COLO668 (cell line): Measurements from ENCODE around the gene EIF4E1B.

Experiments used
- DNase-seq: peaks from one replicate; lab custom pipeline; 2025; ENCODE audit not compliant: unreplicated experiment; lab: John Stamatoyannopoulos, UW

Gene EIF4E1B

DNA sequence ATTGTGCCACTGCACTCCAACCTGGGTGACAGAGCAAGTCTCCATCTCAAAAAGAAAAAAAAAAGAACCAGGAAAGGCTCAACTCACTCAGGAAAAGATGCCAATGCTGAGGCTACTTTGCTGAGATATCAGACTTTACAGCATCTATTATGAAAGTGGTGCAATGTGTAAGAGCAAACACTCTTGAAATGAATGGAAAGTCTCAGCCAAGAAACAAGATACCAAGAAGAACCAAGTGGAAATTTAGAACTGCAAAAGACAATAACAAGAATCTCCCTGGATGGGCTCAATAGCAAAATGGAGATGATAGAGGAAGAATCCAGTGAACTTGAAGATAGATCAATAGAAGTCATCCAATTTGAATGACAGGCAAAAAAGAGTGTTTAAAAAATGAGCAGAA lies 54.5 kb downstream of the EIF4E1B start:
- DNase-seq, result no peak

DNA sequence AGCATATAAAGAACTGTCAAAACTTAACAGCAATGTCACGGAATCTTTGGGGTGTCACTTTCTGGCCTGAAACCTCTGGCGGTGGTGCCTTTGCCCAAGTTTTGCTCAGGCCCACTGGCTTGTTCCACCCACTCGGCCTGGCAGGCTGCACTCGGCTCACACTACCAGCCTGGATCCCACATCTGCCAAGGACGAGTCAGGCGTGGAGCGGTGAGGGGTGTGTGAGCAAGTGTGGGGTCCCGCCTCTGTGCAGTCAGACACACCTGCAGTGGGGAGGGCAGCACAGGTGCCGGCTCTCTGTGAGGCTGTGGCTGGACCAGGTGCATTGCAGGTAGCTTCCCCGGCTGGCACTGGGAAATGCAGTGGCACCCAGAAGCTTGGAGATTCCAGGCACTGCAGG lies 56.8 kb downstream of the EIF4E1B start:
- no peak for DNase-seq

DNA sequence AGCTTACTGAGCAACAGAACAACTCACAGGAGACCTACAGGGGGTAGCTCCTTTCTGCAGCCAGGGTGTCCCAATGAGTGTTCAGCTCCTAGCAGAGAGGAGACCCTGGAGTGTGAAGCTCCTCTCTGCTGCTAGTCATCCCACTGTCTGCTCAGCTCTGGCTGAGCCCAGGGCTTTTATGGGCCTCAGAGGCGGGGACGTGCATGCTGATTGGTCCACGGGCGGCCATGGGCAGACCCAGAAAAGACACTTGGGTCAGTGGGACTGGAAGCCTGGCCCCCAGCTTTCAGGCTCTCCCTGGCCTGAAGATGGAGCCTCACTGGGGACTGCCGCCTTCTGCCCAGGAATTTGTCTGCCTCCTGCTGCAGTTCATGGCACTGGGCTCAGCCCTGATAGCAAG lies 57.4 kb downstream of the EIF4E1B start:
- DNase-seq, result no peak

DNA sequence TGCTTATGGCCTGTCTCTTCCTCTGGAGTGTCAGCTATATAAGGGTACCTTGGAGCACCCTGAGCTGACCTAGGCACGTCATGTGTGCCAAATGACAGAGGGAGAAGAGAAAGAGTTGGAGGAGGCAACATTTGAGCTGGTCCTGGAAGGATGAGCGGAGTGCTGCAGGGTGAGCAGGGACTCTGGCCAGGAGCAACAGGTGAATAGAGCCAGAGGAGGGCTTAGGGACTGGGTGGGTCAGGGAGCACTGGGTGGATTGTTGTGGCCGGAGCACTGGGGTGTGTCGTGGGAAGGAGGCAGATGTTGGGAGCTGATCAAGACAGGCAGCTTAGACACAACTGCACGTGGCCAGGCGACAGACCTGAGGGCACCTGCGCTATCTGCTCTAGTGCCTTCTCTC lies 60.4 kb downstream of the EIF4E1B start:
- no peak for DNase-seq

DNA sequence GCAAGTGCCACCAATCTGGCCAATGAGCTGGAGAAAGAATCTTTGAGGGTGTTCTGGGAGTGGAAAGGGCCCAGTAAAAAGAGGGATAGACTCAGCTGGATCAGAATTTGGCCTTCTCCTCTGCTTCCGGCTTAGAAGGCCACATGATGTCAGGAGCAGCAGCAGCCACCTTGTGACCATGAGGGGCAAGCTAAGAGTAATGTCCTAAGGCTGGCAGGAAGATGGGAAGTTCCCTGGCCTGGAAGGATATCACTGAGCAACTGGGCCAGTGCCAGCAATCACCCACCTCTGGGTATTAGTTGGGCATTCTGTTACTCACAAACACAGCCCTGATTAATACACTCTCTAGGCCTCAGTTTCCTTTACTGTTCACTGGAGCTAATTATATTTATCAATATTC lies 61.0 kb downstream of the EIF4E1B start:
- DNase-seq, result no peak

DNA sequence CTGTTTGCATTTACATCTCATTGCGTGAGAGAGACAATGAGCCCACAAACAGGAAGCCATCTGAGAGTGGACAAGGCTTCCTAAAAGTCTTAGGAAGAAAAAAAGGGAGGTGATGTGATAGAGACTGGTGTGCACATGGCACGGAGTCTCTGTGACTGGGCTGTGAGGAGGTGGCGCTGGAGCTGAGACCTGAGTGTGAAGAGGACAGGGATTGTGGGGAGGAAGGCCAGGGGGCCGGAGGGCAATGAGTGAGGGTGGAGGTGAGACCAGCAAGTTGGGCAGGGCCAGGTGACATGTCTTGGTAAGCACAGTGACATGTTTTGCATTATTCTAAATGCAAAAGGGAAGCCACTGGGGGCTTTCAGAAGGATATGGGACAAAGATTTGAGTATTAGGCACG lies 61.9 kb downstream of the EIF4E1B start:
- DNase-seq, result no peak

DNA sequence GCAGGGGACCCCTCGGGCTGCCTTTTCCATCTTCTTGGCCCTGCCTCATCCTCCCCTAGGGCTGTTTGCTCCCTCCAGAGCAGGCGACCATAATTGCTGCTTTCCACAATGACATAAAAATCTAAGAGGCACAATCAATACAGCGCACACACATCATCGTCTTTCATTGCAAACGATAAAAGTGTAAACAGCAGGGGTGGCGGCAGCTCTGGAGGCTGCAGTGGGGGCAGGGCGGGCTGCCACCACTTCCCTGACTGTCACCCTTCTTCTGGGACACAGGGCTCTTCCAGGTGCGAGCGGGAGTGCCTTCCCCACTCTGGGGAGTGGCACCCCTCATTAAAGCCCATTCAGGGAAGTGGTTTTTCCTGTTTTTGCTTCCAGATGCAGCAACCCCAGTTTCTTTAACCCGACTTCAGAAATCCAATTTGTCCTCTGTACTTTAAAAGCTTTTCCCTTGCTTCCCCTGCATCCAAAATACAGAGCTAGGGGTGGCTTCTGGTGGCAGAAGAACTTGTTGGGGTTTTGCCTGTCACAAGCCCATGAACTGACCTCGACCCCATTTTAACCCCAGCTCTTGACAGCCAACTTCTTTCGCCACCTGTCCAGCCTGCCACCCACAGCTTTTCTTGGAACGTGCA lies 62.5 kb downstream of the EIF4E1B start:
- DNase-seq, result peak; percentile 67

DNA sequence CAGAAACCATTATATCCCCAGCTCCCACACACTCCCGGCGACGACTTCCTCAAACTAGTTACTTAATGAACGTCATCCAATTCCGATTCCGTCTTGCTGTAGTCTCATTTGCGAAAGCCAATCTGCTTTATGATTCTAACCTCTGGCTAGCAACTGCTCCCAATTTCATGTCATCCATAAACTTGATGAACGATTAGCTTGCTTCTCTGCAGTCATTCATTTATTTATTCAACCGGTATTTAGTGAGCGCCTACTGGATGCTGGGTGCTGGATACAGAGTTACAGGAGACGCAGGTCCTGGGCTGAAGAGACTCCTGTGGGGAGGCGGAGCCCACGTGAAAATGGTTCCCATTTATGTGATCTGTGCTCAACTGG lies 63.0 kb downstream of the EIF4E1B start:
- DNase-seq, result no peak

DNA sequence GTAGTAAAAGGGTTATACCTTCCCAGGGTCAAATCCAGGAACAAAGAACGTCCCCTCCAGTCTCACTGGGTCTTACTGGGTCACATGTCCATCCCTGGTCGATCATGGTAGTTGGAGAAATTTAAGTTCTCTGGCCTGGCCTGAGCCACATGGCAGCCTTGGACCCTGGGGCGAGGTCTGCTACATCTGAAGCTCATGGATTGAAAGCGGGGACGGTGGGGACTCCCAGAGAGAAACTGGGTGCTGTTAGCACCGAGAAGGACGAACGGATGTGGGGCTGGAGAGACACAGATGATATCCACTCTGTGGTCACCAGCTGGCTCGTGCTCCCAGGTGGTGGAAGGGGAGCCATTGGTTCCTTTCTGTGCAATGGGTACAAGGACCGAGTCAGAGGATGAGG lies 63.7 kb downstream of the EIF4E1B start:
- no peak for DNase-seq

DNA sequence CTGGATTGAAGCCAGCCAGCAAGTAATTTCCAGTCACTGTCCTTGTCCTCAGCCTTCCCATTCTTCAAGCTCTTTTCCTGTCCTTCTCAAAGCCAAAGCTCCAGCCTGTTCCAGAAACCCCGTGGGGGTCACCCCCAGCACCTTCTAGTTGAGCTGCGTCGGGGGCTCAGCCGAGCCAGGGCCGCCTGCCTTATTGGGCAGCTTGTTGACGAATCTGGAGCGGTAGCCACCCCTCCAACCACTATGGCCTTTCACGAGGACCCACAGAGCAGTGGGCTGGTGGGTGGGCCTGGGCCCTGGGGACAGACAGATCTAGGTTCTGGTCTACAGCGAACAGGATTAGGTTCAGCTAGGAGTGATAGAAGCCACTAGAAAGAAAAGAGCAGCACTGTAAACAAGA lies 64.2 kb downstream of the EIF4E1B start:
- DNase-seq, result no peak

DNA sequence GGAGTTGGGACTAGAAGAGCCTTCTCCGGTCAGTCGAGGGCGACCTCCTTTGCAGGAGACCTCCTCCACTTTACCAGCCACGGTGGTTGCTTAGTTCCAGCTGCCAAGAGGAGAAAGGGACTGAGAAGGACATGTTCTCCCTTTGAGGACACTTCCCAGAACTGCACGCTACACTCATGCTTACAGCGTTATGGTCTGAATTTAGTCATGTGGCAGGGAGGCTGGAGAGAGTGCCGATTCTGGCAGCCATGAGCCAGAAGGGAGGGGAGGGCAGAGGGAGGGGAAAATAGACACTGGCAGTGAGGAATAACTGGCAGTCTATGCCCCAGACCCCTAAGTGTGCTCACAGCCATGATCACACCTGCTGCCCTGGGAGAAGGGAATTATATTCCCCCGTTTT lies 64.6 kb downstream of the EIF4E1B start:
- no peak for DNase-seq
